CD4-positive, alpha-beta T cell treated with Interleukin-17A for 4 hours (primary cell): ENCODE data around the gene RAP1B.

Source experiments
- DNase-seq: peaks from one replicate; pipeline ENCODE4 v3.0.0-alpha.2; 2020; ENCODE audit warnings: mixed read lengths

Gene RAP1B

GRCh38 chr12:68612202-68612601 lies 1.5 kb downstream of the RAP1B start:
- DNase-seq: no peak

- DNase-seq: no peak
Observed at GRCh38 chr12:68612697-68613096, 2.0 kb downstream of the RAP1B start.

GRCh38 chr12:68613209-68613904 lies 2.7 kb downstream of the RAP1B start:
- peak; percentile 73 for DNase-seq

- DNase-seq: no peak
Observed at GRCh38 chr12:68614105-68614679, 3.5 kb downstream of the RAP1B start.

GRCh38 chr12:68614769-68615168 lies 4.1 kb downstream of the RAP1B start:
- DNase-seq: no peak

- DNase-seq: no peak
Observed at GRCh38 chr12:68617160-68617926, 6.6 kb downstream of the RAP1B start.

DNA sequence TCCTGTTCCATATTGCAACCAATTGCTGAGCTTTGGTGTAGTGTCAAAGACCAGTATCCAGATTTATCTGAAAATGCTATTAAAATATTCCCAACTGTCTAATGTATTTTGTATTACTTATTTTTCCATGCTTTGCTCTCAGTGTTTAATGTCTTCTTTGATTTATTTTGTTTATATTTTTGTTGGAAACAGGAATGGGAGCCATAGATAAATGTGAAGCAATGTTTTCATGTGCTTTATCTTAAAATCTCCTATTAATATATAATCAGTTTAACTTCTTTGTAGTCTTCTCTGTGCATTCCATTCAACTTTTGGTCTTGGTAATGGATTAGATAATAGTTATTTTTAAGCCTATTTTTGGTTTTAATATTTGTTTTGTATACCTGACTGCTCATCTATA lies 8.8 kb downstream of the RAP1B start:
- no peak for DNase-seq

DNA sequence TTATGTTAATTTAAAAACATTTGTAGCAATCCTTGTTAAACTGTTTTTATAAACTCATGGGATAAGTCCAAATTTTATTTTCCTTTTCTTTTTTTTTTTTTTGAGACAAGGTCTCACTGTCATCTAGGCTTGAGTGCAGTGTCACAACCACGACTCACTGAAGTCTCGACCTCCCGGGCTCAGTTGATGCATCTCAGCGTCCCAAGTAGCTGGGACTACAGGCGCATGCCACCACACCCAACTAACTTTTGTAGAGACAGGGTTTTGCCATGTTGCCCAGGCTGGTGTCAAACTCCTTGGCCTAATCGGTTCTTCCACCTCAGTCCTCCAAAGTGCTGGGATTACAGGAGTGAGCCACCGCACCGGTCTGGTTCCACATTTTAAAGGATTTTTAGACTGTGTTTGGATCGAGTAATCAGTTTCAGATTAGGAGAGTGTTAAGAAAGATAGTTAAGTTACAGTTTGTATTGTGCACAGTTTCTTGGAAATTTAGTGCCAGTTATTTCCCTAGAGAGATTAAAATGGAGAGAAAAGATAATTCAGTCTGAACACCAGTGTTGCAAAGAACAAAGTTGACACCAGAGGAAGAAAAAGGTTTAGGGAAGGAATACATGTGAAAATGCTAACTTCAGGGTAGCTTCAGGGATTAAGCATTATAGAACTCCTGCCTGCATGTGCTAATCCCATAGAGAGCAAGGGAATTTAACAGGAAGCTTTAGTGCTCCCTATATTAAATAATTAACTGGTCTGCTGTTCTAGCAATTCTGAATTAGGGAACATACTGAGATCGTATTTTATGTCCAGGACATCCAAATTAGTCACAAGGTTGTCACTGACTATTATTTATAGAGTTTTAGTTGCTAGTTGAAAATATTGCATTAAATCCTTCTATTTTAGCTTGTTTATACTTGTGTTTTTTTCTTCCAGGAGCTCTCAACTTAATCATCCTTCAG lies 10.1 kb downstream of the RAP1B start:
- DNase-seq: no peak

GRCh38 chr12:68621472-68622081 lies 10.9 kb downstream of the RAP1B start:
- DNase-seq: no peak

- no peak for DNase-seq
Observed at GRCh38 chr12:68622250-68622649, 11.6 kb downstream of the RAP1B start.

- DNase-seq: no peak
Observed at GRCh38 chr12:68623059-68623458, 12.4 kb downstream of the RAP1B start.

DNA sequence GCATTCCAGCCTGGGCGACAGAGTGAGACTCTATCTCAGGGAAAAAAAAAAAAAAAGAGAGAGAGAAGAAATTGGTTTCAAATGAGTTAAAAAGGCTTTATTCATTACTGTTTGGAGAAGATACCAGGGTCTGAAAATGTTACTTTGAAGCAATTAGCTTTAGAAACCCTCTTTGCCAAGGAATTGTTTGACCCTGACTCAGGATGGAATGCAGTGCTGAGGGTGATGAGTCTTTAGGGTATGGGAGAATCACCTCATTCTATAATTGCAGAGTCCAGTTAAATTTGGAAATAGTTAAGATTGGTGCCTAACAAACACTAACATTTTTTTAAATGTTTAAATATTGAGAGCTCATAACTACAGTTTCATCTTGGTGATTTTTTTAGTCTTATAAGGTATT lies 13.3 kb downstream of the RAP1B start:
- no peak for DNase-seq

- no peak for DNase-seq
Observed at GRCh38 chr12:68624933-68625332, 14.2 kb downstream of the RAP1B start.

- DNase-seq: no peak
Observed at GRCh38 chr12:68627673-68628319, 17.1 kb downstream of the RAP1B start.

GRCh38 chr12:68628698-68629097 lies 18.0 kb downstream of the RAP1B start:
- no peak for DNase-seq

GRCh38 chr12:68630050-68630449 lies 19.4 kb downstream of the RAP1B start:
- no peak for DNase-seq

DNA sequence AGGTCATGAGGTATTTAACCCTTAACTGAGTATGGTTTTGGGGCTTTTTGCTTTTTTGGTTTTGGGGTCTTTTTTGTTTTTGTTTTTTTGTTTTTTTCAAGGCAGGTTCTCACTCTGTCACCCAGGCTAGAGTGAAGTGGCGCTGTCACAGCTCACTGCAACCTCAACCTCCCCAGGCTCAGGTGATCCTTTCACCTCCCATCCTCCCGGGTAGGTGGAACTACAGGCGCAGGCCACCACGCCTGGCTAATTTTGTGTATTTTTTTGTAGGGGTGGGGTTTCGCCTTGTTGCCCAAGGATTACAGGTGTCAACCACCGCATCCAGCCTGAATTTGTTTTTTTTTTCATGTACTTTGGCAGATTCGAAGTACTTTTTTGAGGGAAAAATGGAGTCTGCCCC lies 19.9 kb downstream of the RAP1B start:
- no peak for DNase-seq

- no peak for DNase-seq
Observed at GRCh38 chr12:68631227-68631626, 20.5 kb downstream of the RAP1B start.

GRCh38 chr12:68632486-68632885 lies 21.8 kb downstream of the RAP1B start:
- no peak for DNase-seq

- DNase-seq: no peak
Observed at GRCh38 chr12:68633614-68634558, 23.2 kb downstream of the RAP1B start.

GRCh38 chr12:68636268-68636667 lies 25.6 kb downstream of the RAP1B start:
- DNase-seq: no peak
